GM12891 (cell line): ENCODE measurements around the gene SMIM24.
"Not testable (repeated sequence)": the region's sequence is repeated elsewhere in the genome, so short reads cannot be mapped to it uniquely, and the experiment has no call there.

Experiments used
- POLR2A ChIP-seq: IDR thresholded peaks from 2 replicates; pipeline ENCODE4 v1.6.1; 2011; ENCODE audit warnings: low read depth, low read length, control low read depth
- POLR2AphosphoS5 ChIP-seq: IDR thresholded peaks from 2 replicates; pipeline ENCODE4 v1.6.1; 2011; ENCODE audit warnings: low read depth, low read length, control low read depth

GRCh38 chr19:3446657-3447056 lies 33.7 kb downstream of the SMIM24 start:
- TF ChIP-seq POLR2A, POLR2AphosphoS5: not testable (repeated sequence)
